Activated CD8-positive, alpha-beta memory T cell treated with anti-CD3 and anti-CD28 coated beads, Interleukin-2, amount 10 ng/mL, durations not matched to agents 7 days and 5 days (primary cell): Measurements from ENCODE around the gene PAXIP1. TPM values are rescaled to one million over a fixed set of nuclear protein-coding genes. Genes with fewer than 3 reads are reported as not detected.
"Not testable (repeated sequence)": the region's sequence is repeated elsewhere in the genome, so short reads cannot be mapped to it uniquely, and the experiment has no call there.

Source experiments
- ATAC-seq: fragments of 150-1000 bp; cut with Tn5 transposase; one replicate; pipeline ENCODE4 v1.10.0; 2021; ENCODE audit warnings: moderate library complexity
- CTCF ChIA-PET: fragments of 350-600 bp; sonication (Branson Sonifier 250); formaldehyde crosslinking; loops from one replicate; lab custom pipeline; 2021; ENCODE audit warnings: antibody characterized with exemption; lab: Charles Lee
- DNase-seq: peaks from one replicate; pipeline ENCODE4 v3.0.0-alpha.2; 2020
- H3K27ac Mint-ChIP-seq: one replicate; pipeline ENCODE4 v1.8.0; 2021; ENCODE audit warnings: mild to moderate bottlenecking, mixed read lengths
- H3K27me3 Mint-ChIP-seq: one replicate; pipeline ENCODE4 v1.8.0; 2021; ENCODE audit warnings: mixed read lengths
- H3K36me3 Mint-ChIP-seq: one replicate; pipeline ENCODE4 v1.8.0; 2021; ENCODE audit warnings: mild to moderate bottlenecking, mixed read lengths
- H3K4me1 Mint-ChIP-seq: one replicate; pipeline ENCODE4 v1.8.0; 2021; ENCODE audit warnings: mixed read lengths
- H3K4me3 Mint-ChIP-seq: one replicate; pipeline ENCODE4 v1.8.0; 2021; ENCODE audit warnings: mild to moderate bottlenecking, moderate library complexity, mixed read lengths
- H3K9me3 Mint-ChIP-seq: one replicate; pipeline ENCODE4 v1.8.0; 2022; ENCODE audit warnings: low read depth, mixed read lengths
- total RNA-seq, 2 experiments: library from RNA; stranded (reverse); gene quantifications; one replicate each; pipeline ENCODE4 v1.2.3, GENCODE V29; 2021

Gene PAXIP1
- total RNA-seq, 2 experiments from 2014 or later, result 33.8 to 33.9 TPM

DNA sequence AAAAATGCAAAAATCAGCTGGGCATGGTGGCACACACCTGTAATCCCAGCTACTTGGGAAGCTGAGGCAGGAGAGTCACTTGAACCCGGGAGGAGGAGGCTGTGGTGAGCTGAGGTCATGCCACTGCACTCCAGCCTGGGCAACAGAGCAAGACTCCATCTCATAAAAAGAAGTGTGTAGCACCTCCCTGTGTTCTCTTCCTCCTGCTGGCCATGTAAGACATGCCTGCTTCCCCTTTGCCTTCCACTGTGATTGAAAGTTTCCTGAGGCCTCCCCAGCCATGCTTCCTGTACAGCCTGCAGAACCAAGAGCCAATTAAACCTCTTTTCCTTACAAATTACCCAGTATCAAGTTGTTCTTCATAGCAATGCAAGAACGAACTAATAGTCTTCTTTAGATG is 80.5 kb downstream of the PAXIP1 start:
- not testable (repeated sequence) for H3K27ac Mint-ChIP-seq, H3K4me3 Mint-ChIP-seq, H3K4me1 Mint-ChIP-seq, ATAC-seq, H3K9me3 Mint-ChIP-seq, H3K36me3 Mint-ChIP-seq, DNase-seq
- CTCF ChIA-PET, result interaction anchor here (1.0 to 2.4 kb wide), 2 partner anchors 9 to 450 kb away, joined by 3 to 13 read pairs; no protein-coding TSS in a partner anchor
- peaks cover 26% of the 10 kb centered on the region for H3K27me3 Mint-ChIP-seq

DNA sequence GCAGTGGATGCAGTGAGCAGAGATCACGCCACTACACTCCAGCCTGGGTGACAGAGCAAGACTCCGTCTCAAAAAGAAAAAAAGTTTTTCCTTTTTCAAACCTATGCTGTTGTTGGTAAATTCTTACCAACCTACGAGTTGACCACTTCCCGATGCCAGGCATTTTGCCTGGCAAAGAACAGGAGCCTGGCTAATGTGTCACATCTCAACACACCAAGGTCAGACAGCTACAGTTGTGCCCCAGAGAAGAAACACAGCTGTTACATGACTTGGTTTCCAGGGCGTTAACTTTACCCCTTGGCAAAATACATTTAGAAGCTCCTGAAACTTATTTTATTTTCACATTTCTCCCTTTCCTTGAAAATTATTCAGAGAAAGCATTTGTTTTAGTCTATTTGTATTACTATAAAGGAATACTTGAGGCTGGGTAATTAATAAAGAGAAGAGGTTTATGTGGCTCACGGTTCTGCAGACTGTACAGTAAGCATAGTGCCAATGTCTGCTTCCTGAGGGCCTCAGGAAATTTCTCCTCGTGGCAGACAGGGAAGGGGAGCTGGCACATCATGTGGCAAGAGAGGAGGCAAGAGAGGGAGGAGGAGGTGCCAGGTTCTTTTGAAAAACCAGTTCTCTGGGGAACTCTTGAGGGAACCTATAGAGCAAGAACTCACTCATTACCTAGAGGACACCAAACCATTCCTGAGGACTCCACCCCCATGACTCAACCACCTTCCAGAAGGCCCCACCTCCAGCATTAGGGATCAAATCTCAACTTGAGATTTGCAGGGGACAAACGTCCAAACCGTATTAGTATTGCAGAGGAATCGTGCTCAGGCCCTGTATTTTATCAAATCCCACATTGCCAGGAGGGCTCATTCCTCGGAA is 83.3 kb downstream of the PAXIP1 start:
- CTCF ChIA-PET, result no interaction called here
- no peaks in the 10 kb centered on the region for H3K9me3 Mint-ChIP-seq
- H3K36me3 Mint-ChIP-seq, result no peaks in the 10 kb centered on the region
- no peak overlapping the region for H3K4me3 Mint-ChIP-seq
- H3K27ac Mint-ChIP-seq, result no peak overlapping the region
- H3K27me3 Mint-ChIP-seq, result peaks cover 24% of the 10 kb centered on the region
- peak; percentile 18 for DNase-seq
- H3K4me1 Mint-ChIP-seq, result no peaks in the 10 kb centered on the region
- ATAC-seq, result no peak

DNA sequence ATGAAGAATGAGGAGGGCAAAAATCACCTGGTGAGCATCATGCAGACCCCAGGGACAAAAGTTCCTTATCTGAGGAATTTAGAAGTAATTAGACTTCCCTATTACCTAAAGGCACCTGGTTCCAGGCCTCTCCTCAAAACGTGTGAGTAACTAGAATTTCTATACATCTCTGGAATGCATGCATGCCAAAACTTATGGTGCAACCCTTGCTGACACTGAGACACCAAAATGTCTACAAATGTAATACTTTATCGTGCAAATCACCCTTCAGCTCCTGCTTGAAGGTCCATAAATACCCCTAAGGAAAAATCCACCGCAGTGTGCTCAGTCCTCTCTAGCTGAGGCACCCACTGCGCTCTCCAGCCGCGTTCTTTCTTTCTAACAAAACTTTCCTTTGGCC is 84.2 kb downstream of the PAXIP1 start:
- CTCF ChIA-PET, result interaction anchor here (1.3 kb wide), 1 partner anchor 9 kb away, joined by 9 read pairs; no protein-coding TSS in a partner anchor
- Mint-ChIP-seq H3K36me3 (no peaks in the 10 kb centered on the region), H3K4me1 (peaks cover 3% of the 10 kb centered on the region), H3K27ac (no peak overlapping the region), H3K9me3 (no peaks in the 10 kb centered on the region), H3K4me3 (no peak overlapping the region), H3K27me3 (peaks cover 30% of the 10 kb centered on the region)
- ATAC-seq (no peak), DNase-seq (peak; percentile 11)

DNA sequence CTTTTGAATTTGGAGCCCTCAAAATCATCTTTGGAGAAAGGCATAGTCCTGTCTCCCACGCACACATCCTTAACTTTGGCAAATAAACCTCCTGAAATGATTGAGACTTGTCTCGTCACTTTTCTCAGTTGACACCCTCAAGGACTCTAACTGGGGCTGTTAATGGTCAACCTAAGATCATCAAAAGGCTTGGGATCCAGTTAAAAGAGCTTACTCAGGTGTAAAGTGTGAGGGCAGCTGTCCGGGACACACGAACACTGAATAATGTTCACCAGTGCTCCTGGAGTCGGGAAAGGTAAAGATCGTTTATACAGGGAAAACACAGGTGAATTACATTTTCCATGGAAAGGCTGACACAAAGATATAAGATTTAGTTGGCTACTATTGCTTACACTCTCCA is 84.7 kb downstream of the PAXIP1 start:
- no peaks in the 10 kb centered on the region for H3K36me3 Mint-ChIP-seq
- ATAC-seq (no peak), DNase-seq (peak; percentile 14)
- peaks cover 4% of the 10 kb centered on the region for H3K4me1 Mint-ChIP-seq
- H3K9me3 Mint-ChIP-seq, result no peaks in the 10 kb centered on the region
- peaks cover 28% of the 10 kb centered on the region for H3K27me3 Mint-ChIP-seq
- CTCF ChIA-PET, result interaction anchor here (0.7 to 1.3 kb wide), 2 partner anchors 9 to 427 kb away, joined by 4 to 9 read pairs; no protein-coding TSS in a partner anchor
- no peak overlapping the region for H3K4me3 Mint-ChIP-seq
- H3K27ac Mint-ChIP-seq, result no peak overlapping the region

DNA sequence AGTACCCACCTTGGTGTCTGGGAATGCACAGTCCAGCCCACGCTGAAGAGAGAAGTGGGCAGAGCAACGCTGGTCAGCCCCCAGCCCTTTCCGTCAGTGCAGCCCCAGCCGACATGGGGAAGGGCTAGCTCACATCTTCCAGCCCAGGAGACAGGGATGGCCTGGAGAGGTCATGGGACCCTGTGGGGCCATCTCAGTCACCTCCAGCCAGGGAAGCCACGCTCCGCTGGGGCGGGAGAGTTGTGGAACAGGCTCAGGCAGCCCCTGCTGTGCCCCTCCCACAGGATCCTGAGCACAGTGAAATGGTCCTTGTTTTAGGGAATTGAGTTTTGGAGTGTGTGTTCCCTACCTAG is 85.1 kb downstream of the PAXIP1 start:
- no peak for DNase-seq
- no peak overlapping the region for H3K27ac Mint-ChIP-seq
- CTCF ChIA-PET, result interaction anchor here (0.7 to 1.3 kb wide), 2 partner anchors 10 to 427 kb away, joined by 4 to 9 read pairs; no protein-coding TSS in a partner anchor
- H3K9me3 Mint-ChIP-seq, result no peaks in the 10 kb centered on the region
- no peak for ATAC-seq
- H3K4me1 Mint-ChIP-seq, result peaks cover 4% of the 10 kb centered on the region
- peaks cover 23% of the 10 kb centered on the region for H3K27me3 Mint-ChIP-seq
- no peaks in the 10 kb centered on the region for H3K36me3 Mint-ChIP-seq
- no peak overlapping the region for H3K4me3 Mint-ChIP-seq

DNA sequence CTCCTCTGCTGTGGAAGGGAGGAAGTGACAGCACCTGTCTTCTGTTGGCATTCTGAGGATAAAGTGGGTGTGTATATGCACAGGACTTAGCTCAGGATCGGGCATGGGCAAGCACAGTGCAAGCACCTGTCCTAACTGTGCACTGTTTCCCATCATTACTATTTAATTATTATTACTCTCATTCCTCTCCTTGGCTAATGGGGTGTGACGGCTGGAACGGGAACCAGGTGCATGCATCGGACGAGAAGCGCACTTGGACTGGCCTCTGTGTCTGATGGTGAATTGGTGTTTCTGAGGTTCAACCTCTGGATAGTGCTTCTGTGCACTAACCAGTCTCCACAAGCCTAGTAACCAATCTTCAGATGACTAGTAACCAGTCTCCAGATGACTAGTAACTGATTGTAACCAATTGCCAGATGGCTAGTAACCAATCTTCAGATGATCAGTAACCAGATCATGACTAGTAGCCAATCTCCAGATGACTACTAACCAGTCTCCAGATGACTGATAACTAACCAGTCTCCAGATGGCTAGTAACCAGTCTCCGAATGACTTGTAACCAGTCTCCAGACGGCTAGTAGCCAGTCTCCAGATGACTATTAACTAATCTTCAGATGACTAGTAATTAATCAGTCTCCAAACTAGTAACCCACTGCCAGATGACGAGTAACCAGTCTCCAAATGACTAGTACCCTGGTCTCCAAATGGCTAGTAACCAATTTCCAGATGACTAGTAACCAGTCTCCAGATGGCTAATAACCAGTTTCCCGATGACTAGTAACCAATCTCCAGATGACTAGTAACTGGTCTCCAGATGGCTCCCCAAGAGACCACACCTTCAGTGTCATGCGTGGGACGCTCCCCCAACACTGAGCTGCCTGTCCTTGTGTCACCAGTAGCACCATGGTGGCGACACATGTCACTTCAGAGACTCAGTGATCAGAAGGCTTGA is 85.8 kb downstream of the PAXIP1 start:
- Mint-ChIP-seq H3K4me3 (no peak overlapping the region), H3K4me1 (peaks cover 4% of the 10 kb centered on the region), H3K27me3 (peaks cover 19% of the 10 kb centered on the region), H3K36me3 (no peaks in the 10 kb centered on the region), H3K9me3 (no peaks in the 10 kb centered on the region), H3K27ac (no peak overlapping the region)
- CTCF ChIA-PET, result interaction anchor here (0.7 to 1.3 kb wide), 2 partner anchors 11 to 428 kb away, joined by 4 to 9 read pairs; no protein-coding TSS in a partner anchor
- no peak for ATAC-seq
- DNase-seq, result peak; percentile 38

DNA sequence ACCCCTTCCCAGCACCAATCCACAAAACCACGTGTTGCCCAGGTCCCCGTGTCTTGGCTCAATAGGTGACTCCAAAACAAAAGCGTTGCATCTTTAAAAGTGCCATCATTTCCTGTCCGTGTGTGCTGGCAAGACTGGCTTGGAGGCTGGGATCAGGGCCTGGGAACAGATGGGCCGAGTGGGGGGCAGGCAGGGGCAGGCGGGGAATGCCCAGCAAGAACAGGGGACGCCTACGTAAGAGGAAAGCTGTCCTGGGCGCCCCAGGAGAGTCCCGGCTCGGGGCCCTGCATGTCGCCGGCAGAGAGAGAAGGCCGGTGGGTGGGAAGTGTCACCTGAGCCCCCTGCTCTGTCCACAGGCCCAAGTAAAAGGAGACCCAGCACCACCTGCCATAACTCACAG is 86.5 kb downstream of the PAXIP1 start:
- Mint-ChIP-seq H3K36me3 (no peaks in the 10 kb centered on the region), H3K27me3 (peaks cover 17% of the 10 kb centered on the region), H3K4me3 (no peak overlapping the region), H3K4me1 (peaks cover 4% of the 10 kb centered on the region), H3K27ac (no peak overlapping the region), H3K9me3 (peaks cover under 1% of the 10 kb centered on the region)
- DNase-seq (no peak), ATAC-seq (no peak)
- CTCF ChIA-PET, result interaction anchor here (1.4 kb wide), 1 partner anchor 274 kb away, joined by 4 read pairs; no protein-coding TSS in a partner anchor

DNA sequence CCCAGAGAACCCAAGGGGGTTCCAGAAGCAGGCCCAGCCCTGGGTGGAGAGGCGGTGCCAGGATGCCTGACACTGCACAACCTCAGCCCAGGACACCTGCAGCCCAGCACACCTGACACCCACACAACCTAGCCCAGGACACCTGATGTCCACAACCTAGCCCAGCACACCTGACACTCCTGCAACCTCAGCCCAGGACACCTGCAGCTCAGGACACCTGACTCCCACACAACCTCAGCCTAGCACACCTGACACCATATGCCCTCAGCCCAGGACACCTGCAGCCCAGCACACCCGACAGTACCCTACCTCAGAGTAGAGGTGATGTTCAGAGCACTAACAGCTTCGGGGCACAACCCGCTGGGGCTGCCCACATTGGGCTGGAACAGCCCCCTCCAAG is 87.3 kb downstream of the PAXIP1 start:
- DNase-seq (no peak), ATAC-seq (no peak)
- Mint-ChIP-seq H3K36me3 (no peaks in the 10 kb centered on the region), H3K9me3 (peaks cover 2% of the 10 kb centered on the region), H3K4me1 (peaks cover 4% of the 10 kb centered on the region), H3K27me3 (peaks cover 17% of the 10 kb centered on the region), H3K27ac (no peak overlapping the region), H3K4me3 (no peak overlapping the region)
- CTCF ChIA-PET, result interaction anchor here (1.4 to 3.3 kb wide), 3 partner anchors 13 to 429 kb away, joined by 4 to 41 read pairs (median 23); no protein-coding TSS in a partner anchor

DNA sequence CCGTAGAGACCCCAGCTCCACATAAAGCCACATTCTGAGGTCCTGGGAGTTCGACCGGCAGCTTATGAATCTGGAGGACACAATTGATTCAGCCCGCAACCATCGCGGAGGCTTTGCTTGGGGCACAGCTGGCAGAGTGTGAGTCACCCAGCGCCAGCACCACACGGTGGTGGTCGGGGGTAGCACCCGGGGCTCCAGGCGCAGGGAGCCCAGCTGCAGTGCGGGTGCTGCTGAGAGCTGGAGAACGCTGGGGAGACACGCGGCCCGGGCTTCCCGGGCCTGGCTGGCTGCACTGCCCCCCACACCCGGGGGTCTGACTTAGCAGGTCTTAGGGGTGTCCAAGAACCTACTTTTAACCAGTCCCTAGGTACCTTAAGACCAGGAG is 87.9 kb downstream of the PAXIP1 start:
- Mint-ChIP-seq H3K4me3 (no peak overlapping the region), H3K27me3 (peaks cover 17% of the 10 kb centered on the region), H3K27ac (no peak overlapping the region), H3K9me3 (peaks cover 2% of the 10 kb centered on the region), H3K4me1 (peaks cover 4% of the 10 kb centered on the region), H3K36me3 (no peaks in the 10 kb centered on the region)
- DNase-seq (no peak), ATAC-seq (no peak)
- CTCF ChIA-PET, result interaction anchor here (1.2 to 3.3 kb wide), 7 partner anchors 9 to 463 kb away, joined by 3 to 41 read pairs (median 5); no protein-coding TSS in a partner anchor

DNA sequence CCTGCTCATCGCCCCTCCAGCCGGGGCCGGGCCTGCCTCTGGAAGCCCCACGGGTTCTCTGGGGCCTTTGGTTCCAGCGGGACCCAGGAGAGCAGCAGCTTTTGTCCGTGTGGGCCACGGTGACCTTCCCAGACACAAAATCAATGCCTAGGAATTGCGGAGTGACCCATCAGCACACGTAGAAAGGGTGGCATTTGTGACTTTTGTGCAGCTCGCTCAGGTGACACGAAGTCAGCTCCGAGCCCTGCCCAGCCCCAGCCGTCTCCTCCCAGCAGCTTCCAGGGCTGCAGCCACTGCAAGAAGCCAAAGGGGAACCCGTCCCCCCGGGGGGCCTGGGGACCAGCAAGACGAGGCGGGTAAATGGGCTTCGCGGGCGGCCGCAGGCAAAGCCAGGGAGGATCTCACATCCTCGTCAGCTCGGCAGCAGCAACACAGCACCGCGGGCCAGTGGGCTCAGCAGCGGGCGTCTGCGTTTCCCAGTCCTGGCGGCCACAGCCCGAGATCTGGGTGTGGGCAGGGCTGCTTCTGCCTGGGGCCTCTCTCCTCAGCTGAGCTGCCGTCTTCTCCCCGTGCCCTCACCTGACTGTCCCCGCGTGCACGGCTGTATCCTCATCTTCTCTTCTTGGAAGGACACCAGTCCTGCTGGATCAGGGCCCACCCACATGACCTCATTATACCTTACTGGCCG is 88.5 kb downstream of the PAXIP1 start:
- Mint-ChIP-seq H3K36me3 (no peaks in the 10 kb centered on the region), H3K4me1 (peaks cover 4% of the 10 kb centered on the region), H3K27ac (no peak overlapping the region), H3K4me3 (no peak overlapping the region), H3K27me3 (peaks cover 15% of the 10 kb centered on the region), H3K9me3 (peaks cover 2% of the 10 kb centered on the region)
- CTCF ChIA-PET, result interaction anchor here (0.8 to 3.3 kb wide), 17 partner anchors 9 to 672 kb away, joined by 3 to 41 read pairs (median 4); no protein-coding TSS in a partner anchor
- ATAC-seq, result peak; percentile 10
- DNase-seq, result no peak

DNA sequence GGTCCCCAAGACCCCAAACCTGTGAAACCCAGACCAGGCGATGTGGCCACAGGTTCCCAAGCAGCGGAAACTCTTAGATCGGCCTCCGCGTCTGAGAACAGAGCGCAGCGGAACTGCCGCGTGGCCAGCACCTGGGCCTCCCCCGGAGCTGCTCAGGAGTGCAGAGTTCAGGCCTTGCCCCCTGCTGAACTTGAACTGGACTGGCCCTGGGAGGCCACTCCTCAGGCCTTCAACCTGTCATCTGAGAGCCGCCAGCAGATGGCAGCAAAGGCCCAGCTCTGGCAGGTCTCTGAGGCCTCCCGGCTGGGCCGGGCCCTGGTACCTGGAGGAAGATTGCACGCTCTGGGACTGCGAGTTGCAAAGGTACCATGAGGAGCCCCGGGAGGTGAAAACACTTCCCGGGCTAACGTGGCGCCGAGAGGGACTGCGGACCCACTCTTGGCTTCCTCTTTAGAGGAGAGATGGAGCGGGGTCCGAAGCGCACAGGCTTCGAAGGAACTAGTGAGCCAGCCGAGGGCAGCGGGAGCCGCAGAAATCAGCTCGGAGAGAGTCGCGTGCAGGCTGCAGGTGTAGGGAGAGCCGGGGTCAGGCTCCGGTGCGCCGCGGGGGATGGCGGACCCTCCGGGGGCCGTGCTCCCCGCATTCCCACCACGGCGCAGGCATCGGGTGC is 89.2 kb downstream of the PAXIP1 start:
- no peaks in the 10 kb centered on the region for H3K36me3 Mint-ChIP-seq
- peaks cover 4% of the 10 kb centered on the region for H3K4me1 Mint-ChIP-seq
- ATAC-seq (peak; percentile 99), DNase-seq (peak; percentile 89)
- CTCF ChIA-PET, result interaction anchor here (0.8 to 3.3 kb wide), 22 partner anchors 9 to 672 kb away, joined by 3 to 41 read pairs (median 4); no protein-coding TSS in a partner anchor
- H3K9me3 Mint-ChIP-seq, result peaks cover 2% of the 10 kb centered on the region
- peak overlapping the region; percentile 36 for H3K4me3 Mint-ChIP-seq
- H3K27ac Mint-ChIP-seq, result no peak overlapping the region
- peaks cover 15% of the 10 kb centered on the region for H3K27me3 Mint-ChIP-seq
